ENCODE measurements around the gene CYB5R3. TPM values are rescaled to one million over a fixed set of nuclear protein-coding genes. Genes with fewer than 3 reads are reported as not detected.
A peak's percentile ranks its signal among the peaks of the same experiment; 100 is the strongest.

CYB5R3 gene
- total and polyA plus RNA-seq, 2 donors (not counting 3 experiments of a cell fraction or from before 2014, with no cell fraction given) = 217 to 263 TPM

DNA sequence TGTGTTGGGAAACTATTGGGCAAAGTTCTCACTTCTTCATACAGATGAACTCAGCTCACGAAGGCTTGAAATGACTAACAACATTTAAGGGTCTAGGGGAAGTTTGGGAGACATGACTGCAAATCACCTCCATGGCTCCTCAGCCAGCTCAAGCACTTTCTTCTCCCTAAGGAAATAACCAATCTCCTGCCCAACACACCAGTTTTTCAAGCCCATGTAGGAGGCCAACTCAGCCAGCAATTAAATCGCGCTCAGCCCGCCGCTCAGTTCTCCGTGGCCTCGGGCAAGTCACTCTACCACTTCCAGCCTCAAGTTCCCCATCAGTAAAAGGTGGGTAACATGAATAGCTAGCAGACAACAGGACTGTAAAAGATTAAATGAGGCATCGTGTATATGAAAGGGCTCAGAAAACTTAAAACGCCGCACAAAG, 35.3 kb downstream of the CYB5R3 start:
- Histone ChIP-seq H3K79me2 (ENCODE audit: control insufficient read depth, insufficient read depth, low read length) (peaks cover 52% of the 10 kb centered on the region), H3K4me2 (ENCODE audit: insufficient read depth, low read length) (peak overlapping the region; percentile 99), H3K4me3 (replicated peaks in 1 of 3; ENCODE audit: insufficient read depth in 1 of 3, low read depth in 1 of 3, low read length in 3 of 3) (peak overlapping the region; percentile 89 to 94 (median 90)), H3K9me3 (replicated peaks; ENCODE audit: control insufficient read depth, insufficient read depth, low read length) (no peaks in the 10 kb centered on the region), H4K20me1 (replicated peaks; ENCODE audit: control insufficient read depth, extremely low read depth, insufficient read depth, low read length) (no peaks in the 10 kb centered on the region), H2AFZ (ENCODE audit: low read depth, low read length) (peak overlapping the region; percentile 42), H3K36me3 (ENCODE audit: control insufficient read depth in 2 of 2, extremely low read depth in 1 of 2, insufficient read depth in 2 of 2, low read length in 2 of 2) (no peaks in the 10 kb centered on the region), H3K4me1 (ENCODE audit: control insufficient read depth, extremely low read depth, insufficient read depth, low read length) (peaks cover 29% of the 10 kb centered on the region), H3K27me3 (ENCODE audit: control insufficient read depth in 2 of 2, insufficient read depth in 2 of 2, low read length in 2 of 2) (no peaks in the 10 kb centered on the region), H3K9me1 (replicated peaks; ENCODE audit: control insufficient read depth, extremely low read depth, insufficient read depth, low read length) (no peaks in the 10 kb centered on the region), H3K9ac (replicated peaks; ENCODE audit: extremely low read depth, insufficient read depth, low read length) (peak overlapping the region; percentile 96), H3K27ac (ENCODE audit: insufficient read depth, low read depth, low read length) (peak overlapping the region; percentile 99)
- POLR2A ChIA-PET = interaction anchor here (1.2 kb wide), 1 partner anchor 31 kb away, joined by 3 read pairs; no protein-coding TSS in a partner anchor
- no peak for DNase-seq (ENCODE audit: low read depth, low spot score)
- no peak for TF ChIP-seq POLR2AphosphoS5 (IDR thresholded peaks at IDR 0.05; ENCODE audit: insufficient read depth, low read depth, low read length)
- no peak for TF ChIP-seq JUN (IDR thresholded peaks at IDR 0.05; ENCODE audit: borderline replicate concordance, insufficient read depth, insufficient read length, low read depth)
- TF ChIP-seq MYC (IDR thresholded peaks at IDR 0.05; ENCODE audit: low read depth, low read length) = no peak
- no peak for TF ChIP-seq POLR2A (IDR thresholded peaks at IDR 0.05; ENCODE audit: low read depth, low read length)
- TF ChIP-seq FOS (IDR thresholded peaks at IDR 0.05; ENCODE audit: borderline replicate concordance, insufficient read depth, low read length) = no peak
- TF ChIP-seq, protein P1, sequence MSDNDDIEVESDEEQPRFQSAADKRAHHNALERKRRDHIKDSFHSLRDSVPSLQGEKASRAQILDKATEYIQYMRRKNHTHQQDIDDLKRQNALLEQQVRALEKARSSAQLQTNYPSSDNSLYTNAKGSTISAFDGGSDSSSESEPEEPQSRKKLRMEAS (IDR thresholded peaks at IDR 0.05; ENCODE audit: insufficient read depth, insufficient read length) = no peak
- no peak for TF ChIP-seq GATA2 (IDR thresholded peaks at IDR 0.05; ENCODE audit: insufficient read depth, insufficient read length, low read depth, low read length)
- TF ChIP-seq, protein P2, sequence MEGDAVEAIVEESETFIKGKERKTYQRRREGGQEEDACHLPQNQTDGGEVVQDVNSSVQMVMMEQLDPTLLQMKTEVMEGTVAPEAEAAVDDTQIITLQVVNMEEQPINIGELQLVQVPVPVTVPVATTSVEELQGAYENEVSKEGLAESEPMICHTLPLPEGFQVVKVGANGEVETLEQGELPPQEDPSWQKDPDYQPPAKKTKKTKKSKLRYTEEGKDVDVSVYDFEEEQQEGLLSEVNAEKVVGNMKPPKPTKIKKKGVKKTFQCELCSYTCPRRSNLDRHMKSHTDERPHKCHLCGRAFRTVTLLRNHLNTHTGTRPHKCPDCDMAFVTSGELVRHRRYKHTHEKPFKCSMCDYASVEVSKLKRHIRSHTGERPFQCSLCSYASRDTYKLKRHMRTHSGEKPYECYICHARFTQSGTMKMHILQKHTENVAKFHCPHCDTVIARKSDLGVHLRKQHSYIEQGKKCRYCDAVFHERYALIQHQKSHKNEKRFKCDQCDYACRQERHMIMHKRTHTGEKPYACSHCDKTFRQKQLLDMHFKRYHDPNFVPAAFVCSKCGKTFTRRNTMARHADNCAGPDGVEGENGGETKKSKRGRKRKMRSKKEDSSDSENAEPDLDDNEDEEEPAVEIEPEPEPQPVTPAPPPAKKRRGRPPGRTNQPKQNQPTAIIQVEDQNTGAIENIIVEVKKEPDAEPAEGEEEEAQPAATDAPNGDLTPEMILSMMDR (IDR thresholded peaks at IDR 0.05; ENCODE audit: extremely low read depth in 1 of 2, insufficient read depth in 1 of 2, low read depth in 1 of 2, low read length in 2 of 2) = no peak
- TF ChIP-seq EZH2 (IDR thresholded peaks at IDR 0.05; ENCODE audit: borderline replicate concordance, low read depth, low read length, severe bottlenecking) = no peak
- intact Hi-C loops (cut with micrococcal nuclease) (no loop called here), dilution Hi-C loops (cut with MboI; ENCODE audit: extremely low pct_ligation_motif_present, low sequenced_read_pairs) (no loop called here)
- FAIRE-seq = peak; percentile 78
- BruUV-seq (replicated peaks) = TSS peak; percentile 29
- CTCF ChIA-PET = interaction anchor here (1.4 to 3.1 kb wide), 4 partner anchors 22 to 476 kb away, joined by 3 to 9 read pairs (median 4); no protein-coding TSS in a partner anchor

All from endothelial cell of umbilical vein (primary cell).